NOMO-1 treated with dmso at 0.1 percent for 144 hours (cell line): ENCODE measurements around the gene ZDHHC16.
"Not testable (repeated sequence)": the region's sequence is repeated elsewhere in the genome, so short reads cannot be mapped to it uniquely, and the experiment has no call there.

Experiments
- DNase-seq: peaks from one replicate; lab custom pipeline; 2025; ENCODE audit not compliant: unreplicated experiment; lab: John Stamatoyannopoulos, UW

Gene ZDHHC16

DNA sequence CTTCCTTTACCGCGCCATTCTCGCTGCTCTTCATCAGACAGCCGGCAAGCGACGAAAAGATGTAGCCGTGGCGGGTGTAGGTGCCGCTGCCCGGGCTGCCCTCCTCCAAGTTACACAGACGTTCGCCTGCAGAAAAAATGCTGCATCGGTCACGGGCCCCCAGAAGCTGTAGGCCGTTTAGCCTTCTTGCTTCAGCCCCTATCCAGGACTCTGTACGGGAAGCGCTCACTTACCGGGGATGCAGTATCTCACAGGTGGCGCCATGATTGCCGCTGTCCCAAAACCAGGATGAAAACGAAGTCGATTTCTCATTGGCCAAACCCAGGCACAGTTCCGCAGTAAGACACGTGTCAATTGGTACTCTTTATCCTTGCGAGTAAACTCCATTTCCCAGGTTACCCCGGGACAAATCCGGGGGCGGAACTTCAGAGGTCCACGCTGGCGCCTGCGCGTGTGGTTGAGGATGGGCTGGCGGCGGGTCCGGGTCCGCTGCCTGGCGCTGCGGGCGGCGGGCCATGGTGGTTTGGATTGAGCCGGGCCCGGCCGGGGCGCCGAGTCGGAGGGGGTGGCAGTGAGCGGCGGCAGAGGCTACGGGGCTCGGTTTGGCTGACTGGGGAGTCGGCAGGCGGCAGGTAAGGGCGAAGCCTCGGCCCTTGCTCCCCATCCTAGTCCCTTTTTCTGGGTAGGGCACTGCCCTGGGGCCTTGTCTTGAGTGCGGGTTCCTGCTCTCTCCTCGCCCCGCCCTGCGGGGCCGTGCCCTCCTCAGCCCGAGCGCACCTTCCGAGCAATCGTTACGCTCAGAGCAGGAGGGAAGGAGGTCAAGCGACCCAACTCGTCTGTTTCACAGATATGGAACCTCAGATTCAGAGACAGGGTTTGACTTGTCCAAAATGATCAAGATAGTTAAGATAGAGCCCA is at the start of gene ZDHHC16, which contains the start of gene EXOSC1:
ZDHHC16 (plus strand) TSS at position 454 of the 918 bp plus-strand sequence. CDS start 5,501 bp downstream, outside the sequence.
EXOSC1 (minus strand) TSS at position 285 of the 918 bp plus-strand sequence; CDS start at position 264, 21 bp downstream.
- DNase-seq: peak; percentile 95

DNA sequence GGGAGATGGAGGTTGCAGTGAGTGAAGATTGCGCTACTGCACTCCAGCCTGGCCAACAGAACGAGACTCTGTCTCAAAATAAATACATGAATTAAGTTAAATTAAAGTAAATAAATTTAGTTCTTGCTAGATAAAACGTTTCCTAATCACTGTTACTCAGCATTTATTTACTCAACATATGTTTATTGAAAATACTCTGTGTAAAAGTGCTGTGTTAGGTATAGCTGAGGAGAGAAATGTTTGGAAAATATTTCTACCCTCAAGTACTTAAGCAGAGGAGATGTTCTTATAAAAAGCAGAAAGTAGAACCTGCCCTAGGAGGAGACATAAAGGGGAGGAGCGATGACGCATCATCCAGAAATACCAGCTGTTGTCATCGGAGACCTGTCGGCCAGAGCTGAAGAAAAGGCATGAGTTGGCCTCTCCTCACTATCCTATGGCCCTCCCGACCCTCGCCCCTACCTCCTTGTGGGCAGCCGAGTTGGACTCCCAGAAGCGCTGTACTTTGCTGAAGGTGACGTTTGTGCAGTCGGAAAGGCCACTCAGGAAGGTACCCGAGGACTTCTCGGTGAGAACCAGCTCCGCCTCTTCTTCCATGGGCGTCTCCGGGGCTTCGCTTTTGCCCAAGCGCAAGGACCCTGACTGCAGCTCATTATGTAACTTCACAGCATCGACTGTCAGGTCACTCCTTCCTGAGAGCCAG is 46.0 kb upstream of the ZDHHC16 start:
- DNase-seq: no peak

DNA sequence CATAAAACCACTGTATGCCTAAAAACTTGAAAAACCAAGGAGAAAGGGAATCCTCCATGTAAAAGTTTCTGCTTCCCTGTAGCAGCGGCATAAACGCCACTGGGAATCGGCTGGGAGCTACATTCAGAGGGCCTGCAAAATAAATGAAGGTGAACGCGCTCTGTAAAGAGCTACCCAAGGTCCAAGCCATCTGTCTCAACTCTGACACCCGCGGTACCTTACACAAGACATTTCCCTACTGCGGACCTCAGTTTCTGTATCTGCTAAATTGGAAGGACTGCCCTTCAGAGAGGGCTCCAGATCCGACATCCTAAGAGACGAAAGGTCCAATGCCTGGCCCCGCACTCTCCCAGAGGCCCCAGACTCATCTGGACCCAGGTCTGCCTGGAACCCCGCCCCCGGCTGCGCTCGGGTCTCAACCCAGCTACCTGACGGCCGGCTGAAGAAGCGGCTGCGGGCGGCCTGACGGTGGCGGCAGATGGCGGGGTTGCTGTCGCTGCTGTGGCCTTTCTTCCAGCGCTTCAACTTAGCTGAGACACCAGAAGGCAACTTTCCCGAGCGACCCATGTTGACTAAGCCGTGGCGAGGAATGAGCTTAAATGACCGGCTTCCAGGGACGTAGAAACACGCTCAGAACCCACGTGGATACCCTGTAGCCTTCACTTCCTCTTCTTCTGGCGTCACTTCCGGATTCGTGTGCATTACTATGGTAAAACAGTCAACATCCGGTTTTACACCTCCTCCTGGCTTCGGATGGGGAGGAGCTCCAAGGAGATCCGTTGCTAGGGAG is 45.1 kb upstream of the ZDHHC16 start, which contains the start of gene RRP12:
RRP12 (minus strand) TSS at position 676 of the 790 bp plus-strand sequence; CDS start at position 567, 109 bp downstream.
- peak; percentile 96 for DNase-seq

DNA sequence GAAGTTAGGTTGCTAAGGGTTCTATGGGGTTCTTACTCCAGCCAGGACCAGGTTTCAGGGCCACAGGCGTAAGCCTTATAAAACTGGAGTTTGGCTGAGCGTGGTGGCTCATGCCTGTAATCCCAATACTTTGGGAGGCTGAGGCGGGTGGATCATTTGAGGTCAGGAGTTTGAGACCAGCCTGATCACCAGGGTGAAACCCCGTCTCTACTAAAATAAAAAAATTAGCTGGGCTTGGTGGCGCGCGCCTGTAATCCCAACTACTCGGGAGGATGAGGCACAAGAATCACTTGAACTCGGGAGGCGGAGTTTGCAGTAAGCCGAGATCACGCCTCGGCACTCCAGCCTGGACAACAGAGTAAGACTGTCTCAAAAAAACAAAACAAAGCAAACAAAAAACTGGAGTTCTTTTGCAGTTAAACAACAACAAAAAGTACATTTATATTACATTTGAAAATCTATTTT is 44.5 kb upstream of the ZDHHC16 start:
- no peak for DNase-seq

DNA sequence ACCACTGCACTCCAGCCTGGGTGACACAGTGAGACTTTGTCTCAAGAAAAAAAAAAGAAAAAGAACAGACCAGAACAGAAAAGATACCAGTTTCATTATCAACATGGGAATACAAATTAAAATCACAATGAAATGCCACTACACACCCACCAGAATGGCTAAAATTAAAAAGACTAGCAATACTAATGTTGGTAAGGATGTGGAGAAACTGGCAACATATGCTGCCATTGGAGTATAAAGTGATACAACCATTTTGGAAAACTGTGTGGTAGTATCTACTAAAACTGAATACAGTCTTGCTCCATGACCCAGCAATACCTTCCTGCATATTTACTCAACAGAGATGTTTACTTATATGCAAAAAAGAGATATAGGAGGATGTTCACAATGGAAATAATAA is 41.9 kb upstream of the ZDHHC16 start:
- DNase-seq: no peak

DNA sequence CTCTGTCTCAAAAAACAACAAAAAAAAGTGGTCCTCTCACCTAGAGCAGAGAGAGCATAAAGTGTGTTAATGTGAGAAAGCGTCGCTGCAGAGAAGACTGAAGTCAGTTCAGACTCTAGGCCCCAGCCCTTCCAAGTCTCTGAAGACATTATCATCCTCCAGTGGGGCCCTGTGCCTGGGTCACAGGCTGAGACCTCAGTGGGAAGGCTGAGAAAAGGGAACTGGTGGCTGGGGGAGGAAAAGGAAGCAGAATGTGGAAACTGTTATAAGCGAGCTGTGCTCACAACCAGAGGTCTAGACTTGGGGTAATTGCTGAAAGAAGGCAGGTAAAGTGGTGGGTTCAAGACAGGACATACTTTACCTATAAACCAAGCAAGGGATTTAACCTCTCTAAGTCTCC is 39.9 kb upstream of the ZDHHC16 start:
- peak; percentile 87 for DNase-seq

DNA sequence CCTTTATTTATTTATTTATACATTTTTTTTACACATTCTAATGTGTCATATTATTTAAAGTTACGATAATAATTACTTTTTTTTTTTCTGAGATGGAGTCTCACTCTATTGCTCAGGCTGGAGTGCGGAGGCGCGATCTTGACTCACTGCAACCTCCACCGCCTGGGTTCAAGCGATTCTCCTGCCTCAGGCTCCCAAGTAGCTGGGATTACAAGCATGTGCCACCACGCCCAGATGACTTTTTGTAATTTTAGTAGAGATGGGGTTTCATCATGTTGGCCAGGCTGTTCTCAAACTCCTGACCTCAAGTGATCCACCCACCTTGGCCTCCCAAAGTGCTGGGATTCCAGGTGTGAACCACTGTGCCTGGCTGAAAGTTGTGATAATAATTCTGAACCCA is 39.5 kb upstream of the ZDHHC16 start:
- DNase-seq: not testable (repeated sequence)

DNA sequence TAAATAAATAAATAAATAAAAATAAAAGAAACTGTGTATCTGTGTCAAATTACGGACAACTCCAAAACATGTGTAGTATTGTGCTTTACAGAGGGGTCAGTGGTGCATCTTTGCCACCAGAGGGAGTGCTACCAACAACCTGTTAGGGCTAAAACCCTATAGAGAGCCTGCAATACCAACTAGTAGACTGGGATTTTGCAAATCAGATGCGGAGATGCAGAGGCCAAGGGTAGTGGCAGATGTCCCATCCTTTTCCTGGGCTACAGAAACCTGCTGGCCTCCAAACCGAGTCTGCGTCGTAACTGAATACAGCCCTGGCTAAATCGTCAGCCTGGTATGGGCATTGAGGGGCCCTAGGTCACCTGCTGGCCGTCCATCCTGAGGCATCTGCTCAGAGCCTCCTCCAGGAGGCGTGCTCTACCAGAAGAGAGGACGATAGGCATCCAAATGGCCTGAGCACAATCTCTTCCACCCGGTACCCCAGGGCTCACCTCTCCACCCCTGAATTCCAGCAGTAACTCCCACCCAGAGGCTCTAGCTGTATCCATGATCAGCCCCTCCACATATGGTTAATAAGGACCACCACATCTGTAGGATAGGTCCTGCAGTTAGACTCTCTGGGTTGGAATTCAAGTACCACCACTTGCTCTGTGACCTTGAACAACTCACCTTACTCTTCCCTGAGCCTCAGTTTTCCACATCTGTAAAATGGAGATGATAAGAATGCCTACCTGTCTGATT is 38.6 kb upstream of the ZDHHC16 start:
- DNase-seq: peak; percentile 95

DNA sequence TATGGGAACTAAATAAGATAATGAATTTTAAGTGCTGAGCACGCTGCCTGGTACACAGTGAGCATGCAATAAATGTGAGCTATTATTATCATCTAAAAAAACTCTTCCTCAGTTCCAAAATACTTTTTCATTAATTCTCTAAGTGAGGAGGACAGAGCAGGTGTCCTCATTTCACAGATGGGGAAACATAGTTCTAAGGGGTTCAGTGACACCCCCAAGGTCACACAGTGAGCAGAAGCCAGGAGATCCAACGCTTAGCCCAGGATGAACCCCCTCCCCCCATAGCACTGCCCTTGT is 38.1 kb upstream of the ZDHHC16 start:
- no peak for DNase-seq

DNA sequence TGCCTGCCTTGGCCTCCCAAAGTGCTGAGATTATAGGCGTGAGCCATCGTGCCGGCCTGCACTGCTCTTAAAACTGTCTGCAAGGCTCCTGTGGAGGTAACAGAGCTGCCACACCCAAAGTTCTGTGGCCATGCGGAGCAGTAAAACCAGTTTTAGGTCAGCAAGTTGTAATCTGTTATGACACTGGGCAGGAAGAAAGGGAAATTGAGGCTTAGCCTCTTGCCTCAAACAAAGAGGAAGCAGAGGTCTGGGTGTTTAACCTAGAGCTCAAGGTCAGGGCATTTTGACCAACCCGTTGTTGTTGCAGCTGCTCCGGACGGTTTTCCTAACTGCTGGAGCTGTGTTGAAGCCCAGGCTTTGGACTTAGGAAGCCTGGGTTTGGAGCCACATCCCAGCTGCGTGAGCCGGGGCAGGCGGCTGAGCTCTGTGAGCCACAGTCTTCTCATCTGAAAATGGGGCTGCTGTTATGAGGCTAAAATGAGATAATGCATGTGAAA is 37.4 kb upstream of the ZDHHC16 start:
- DNase-seq: peak; percentile 76

DNA sequence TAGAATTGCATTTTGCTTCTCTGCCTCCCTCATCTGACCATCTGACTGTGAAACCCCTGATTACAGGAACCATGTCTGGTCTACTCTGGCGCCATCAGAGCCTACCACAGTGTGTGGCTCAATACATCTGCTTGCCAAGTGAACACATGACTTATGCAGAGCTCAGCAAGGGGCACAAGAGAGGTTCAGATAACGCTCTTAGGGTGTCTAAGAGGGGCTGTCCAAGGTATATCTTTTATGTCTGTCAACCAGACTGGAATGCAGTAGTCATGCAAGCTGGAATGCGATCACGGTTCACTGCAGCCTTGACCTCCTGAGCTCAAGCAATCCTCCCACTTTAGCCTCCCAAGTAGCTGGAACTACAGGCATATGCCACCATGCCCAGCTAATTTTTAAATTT is 34.6 kb upstream of the ZDHHC16 start:
- DNase-seq: no peak

DNA sequence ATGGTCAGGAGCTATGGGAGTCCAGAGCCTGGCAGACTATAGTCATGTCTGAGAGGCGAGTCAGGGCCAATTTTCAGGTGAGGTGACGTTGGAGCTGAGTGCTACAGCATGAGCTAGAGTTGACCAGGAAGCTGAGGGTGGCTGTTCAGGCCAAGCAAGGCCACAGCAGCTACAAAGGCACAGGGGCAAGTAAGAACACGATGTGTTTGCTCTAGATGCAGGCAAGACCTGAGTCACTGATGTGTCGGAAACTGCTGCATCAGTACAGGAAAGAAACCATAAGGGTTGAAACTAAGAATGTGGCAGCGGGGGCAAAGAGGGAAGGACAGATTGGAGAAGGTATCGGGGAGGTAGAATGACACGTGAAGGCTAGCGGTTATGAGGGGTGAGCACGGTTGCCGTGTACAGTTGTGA is 33.1 kb upstream of the ZDHHC16 start:
- no peak for DNase-seq

DNA sequence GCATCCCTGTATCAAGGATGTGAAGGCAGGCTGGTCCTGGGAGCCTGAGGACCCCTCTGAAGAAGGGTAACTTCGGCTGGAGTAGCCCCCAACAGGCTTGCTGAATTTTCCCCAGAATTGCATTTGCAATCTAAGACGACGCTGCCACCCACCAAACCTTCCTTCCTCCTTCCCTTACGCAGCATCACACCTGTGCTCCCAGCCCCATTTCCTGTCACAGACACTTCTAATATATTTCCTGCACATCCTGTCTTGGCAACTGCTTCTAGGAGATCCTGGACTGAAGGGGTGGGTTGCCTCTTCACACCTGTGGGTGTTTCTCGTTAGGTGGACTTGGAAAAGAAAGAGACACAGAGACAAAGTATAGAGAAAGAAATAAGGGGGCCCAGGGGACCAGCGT is 29.4 kb upstream of the ZDHHC16 start:
- no peak for DNase-seq

DNA sequence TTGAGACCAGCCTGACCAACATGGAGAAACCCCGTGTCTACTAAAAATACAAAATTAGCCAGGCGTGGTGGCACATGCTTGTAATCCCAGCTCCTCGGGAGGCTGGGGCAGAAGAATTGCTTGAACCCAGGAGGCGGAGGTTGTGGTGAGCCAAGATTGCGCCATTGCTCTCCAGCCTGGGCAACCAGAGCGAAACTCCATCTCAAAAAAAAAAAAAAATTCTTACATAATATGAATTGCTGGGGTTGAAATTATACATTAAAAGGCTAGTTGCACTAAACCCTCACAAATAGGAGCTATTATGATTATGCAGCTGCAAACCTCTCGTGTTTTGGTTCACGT is 22.2 kb upstream of the ZDHHC16 start:
- DNase-seq: not testable (repeated sequence)

DNA sequence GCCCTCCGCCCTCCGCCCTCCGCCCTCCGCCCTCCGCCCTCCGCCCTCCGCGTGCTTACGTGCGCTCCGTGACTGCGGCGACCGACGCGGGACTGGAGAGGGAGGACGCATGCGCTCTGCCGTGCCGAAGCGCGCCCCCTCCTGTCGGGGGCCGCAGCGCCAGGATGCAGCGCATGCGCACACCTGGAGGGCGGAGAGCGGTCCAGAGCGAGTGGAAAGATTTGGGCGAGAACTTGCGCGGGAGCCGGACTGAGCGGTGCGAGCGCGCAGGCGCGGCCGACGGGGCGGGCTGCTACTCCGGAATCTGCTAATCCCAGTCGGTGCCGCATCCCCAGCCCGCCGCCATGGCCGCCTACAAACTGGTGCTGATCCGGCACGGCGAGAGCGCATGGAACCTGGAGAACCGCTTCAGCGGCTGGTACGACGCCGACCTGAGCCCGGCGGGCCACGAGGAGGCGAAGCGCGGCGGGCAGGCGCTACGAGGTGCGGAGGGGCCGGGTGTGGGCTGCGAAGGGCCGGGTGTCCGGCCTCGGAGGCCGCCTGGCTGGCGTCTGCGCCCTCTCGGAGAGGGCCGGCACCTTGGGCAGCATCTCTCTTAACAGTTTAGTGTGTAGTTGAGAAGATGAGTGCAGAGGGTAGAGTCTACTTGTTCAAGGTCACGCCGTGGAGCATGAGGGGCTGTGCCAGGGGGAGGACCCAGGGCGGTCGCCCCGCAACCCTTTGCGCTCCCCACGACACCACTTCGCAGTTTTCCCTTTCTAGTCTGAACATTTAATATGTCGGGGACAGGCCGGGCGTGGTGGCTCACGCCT is 19.8 kb upstream of the ZDHHC16 start, which contains the start of gene PGAM1:
PGAM1 (plus strand) TSS at position 228 of the 812 bp plus-strand sequence; CDS start at position 345, 117 bp downstream.
- peak; percentile 97 for DNase-seq

DNA sequence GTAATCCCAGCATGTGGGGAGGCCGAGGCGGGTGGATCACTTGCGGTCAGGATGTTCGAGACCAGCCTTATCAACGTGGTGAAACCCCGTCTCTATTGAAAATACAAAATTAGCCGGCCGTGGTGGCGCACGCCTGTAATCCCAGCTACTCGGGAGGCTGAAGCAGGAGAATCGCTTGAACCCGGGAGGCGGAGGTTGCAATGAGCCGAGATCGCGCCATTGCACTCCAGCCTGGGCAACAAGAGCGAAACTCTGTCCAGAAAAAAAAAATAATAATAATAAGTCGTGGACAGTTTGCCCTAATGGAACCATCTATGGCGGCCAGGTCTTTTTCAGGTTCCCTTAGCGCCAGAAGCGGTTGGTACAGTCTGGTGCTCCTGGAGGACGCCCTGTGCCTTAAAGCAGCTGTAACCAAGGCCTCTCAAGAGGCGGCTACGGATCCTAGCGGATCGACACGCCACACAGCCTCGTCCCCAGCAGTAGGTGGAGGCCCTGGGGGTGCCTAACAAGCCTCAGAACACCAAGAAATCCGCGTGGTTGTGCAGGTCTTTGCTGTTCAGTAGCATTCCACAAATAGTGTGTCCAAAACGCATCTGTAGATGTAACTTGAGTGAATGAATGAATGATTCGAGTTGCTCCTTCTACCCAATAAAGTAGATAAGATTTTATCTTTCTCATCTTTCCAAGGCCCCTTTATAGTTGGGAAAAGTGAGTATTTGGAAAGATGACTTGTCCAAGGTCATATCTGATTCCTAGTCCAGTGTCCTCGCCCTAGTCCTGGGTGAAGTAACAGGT is 19.0 kb upstream of the ZDHHC16 start:
- no peak for DNase-seq

DNA sequence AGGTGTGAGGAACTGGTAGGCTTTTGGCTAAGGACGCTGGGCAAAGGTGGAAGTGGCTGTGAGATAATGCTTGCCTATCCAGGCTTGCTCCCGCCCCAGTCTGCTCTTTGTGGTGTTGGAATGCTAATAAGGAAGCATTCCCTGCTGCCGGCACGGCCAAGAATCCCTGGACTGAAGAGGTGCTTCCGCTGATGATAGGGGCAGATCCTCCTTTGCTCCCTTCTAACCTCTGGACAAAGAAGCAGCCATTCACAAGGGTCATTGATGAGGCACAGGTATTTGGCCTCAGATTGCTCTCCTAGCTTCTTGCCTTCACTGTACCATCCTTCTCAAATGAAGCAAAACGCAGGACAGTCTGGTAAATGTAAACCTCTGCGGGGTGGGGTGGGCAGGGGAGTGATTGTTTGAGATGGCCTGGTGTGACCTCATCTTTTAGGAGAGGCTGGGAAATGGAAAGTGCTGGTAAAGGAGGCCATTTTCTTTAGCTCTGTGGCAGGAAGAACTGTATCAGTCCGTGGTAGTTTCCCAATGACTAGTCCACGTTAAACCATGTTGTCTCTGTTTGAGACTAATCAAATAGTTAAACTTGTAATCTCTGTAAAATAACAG is 18.3 kb upstream of the ZDHHC16 start:
- DNase-seq: no peak

DNA sequence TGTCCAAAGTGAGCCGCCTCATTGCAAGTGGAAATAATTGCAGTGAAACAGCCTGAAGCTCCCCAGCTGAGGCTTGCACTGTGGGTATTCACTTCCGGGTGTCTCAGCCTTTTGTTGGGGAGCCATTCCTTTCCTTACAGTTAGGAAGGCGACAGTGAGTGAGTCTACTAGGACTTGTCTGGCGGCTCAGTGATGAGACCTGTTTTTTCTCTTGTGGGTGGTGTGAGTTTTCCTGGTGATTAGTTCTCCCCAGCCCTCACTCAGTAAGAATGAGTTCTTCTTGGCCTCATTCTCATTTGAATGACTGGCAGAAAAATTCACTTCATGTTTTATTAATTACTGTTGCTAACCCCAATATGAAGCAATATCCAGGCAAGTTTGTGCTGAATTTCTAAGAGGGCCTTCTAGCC is 17.4 kb upstream of the ZDHHC16 start:
- DNase-seq: no peak
